LNCaP clone FGC (cell line): ENCODE measurements around the gene WNT4.

Source experiments
- DNase-seq: peaks from one replicate; pipeline ENCODE4 v3.0.0-alpha.2; 2011; ENCODE audit warnings: low read depth
- H3K4me3 ChIP-seq: 2 replicates; pipeline ENCODE4 v1.5.1; 2011; ENCODE audit warnings: mild to moderate bottlenecking, low read depth, low read length, control low read depth
- CTCF ChIP-seq: IDR thresholded peaks from 2 replicates; pipeline ENCODE4 v1.5.1; 2012; ENCODE audit warnings: mild to moderate bottlenecking; ENCODE audit not compliant: control insufficient read depth, insufficient read depth; ENCODE audit errors: extremely low read depth

The WNT4 gene

GRCh38 chr1:22176258-22176657 is 33.4 kb upstream of the WNT4 start:
- H3K4me3 ChIP-seq, result no peak overlapping the region
- TF ChIP-seq CTCF, result no peak
- no peak for DNase-seq

GRCh38 chr1:22174446-22175220 is 31.7 kb upstream of the WNT4 start:
- no peak for TF ChIP-seq CTCF
- no peak overlapping the region for H3K4me3 ChIP-seq
- DNase-seq, result no peak

GRCh38 chr1:22171951-22172715 is 29.2 kb upstream of the WNT4 start:
- H3K4me3 ChIP-seq, result no peak overlapping the region
- no peak for TF ChIP-seq CTCF
- DNase-seq, result no peak

GRCh38 chr1:22169816-22170215 is 26.9 kb upstream of the WNT4 start:
- TF ChIP-seq CTCF, result no peak
- DNase-seq, result no peak
- H3K4me3 ChIP-seq, result no peak overlapping the region

GRCh38 chr1:22168412-22168973 is 25.6 kb upstream of the WNT4 start:
- no peak for TF ChIP-seq CTCF
- no peak overlapping the region for H3K4me3 ChIP-seq
- no peak for DNase-seq

- no peak for TF ChIP-seq CTCF
- no peak for DNase-seq
- H3K4me3 ChIP-seq, result no peak overlapping the region
These were observed 23.5 kb upstream of the WNT4 start for GRCh38 chr1:22166439-22166838.
